ENCODE measurements around the gene PZP. TPM values are rescaled to one million over a fixed set of nuclear protein-coding genes. Genes with fewer than 3 reads are reported as not detected.

The PZP gene
- total and polyA plus RNA-seq, 2 of the 13 experiments (the other 11 are each of a cell fraction or from before 2014, with no cell fraction given), result 0.07 to 0.89 TPM

DNA sequence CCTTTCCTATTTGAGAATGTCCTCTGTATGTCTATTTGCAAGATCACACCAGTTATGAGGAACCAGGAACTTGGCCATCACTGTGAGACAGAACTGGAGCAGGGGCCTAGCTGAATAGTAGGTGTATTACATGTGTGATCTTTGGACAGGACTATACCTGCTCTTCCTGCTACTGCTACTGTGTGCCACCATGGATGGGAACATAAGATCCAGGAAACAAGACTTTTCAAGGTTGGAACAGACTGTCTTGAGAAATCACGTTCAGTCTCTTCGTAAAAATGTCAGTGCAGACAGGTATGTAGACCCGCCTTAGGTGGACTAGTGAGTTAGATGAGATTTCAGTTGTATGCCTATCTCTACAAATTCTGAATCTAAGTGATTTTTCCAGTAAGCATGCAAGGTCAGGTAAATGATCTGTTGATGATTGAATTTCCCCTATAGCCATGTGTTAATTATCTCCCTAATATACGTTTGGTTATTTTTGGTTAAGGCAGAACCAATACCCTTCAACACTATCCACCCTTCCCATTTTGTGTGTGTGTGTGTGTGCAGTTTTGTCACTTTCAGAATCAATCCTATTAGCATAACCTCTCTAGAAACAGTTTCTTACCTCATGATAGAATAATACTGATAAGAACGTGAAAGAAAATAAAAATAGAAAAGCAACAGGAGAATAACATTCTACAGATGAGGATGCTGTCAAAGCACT, 99.5 kb downstream of the PZP start (continued):
- TF ChIP-seq NFIB (CRISPR knock-in tag; IDR thresholded peaks at IDR 0.05; ENCODE audit: borderline replicate concordance) (no peak), ZNF709 (CRISPR knock-in tag; IDR thresholded peaks at IDR 0.05) (no peak), SP2 (CRISPR knock-in tag; IDR thresholded peaks at IDR 0.05) (no peak), NR2F6 (IDR thresholded peaks at IDR 0.05) (no peak), NR2F6 (CRISPR knock-in tag; IDR thresholded peaks at IDR 0.05) (no peak), ZNF354B (CRISPR knock-in tag; IDR thresholded peaks at IDR 0.05) (no peak), ZSCAN30 (CRISPR knock-in tag; IDR thresholded peaks at IDR 0.05) (no peak), ZNF468 (CRISPR knock-in tag; IDR thresholded peaks at IDR 0.05) (no peak), KMT2B (CRISPR knock-in tag; IDR thresholded peaks at IDR 0.05) (0 out of 2 replicates have a peak, but pooled peaks have one; percentile 14), ZNF674 (CRISPR knock-in tag; IDR thresholded peaks at IDR 0.05; ENCODE audit: low read depth) (no peak), ZC3H4 (CRISPR knock-in tag; IDR thresholded peaks at IDR 0.05; ENCODE audit: borderline replicate concordance) (peak; percentile 94), TRIM24 (CRISPR knock-in tag; IDR thresholded peaks at IDR 0.05) (no peak), TBL1XR1 (IDR thresholded peaks at IDR 0.05; ENCODE audit: borderline replicate concordance, low read length, partially characterized antibody) (no peak), GATAD1 (CRISPR knock-in tag; IDR thresholded peaks at IDR 0.05) (no peak), ZNF569 (CRISPR knock-in tag; IDR thresholded peaks at IDR 0.05; ENCODE audit: borderline replicate concordance) (no peak), EHMT2 (IDR thresholded peaks at IDR 0.05; ENCODE audit: borderline replicate concordance, low read depth, low read length) (no peak), ZNF879 (CRISPR knock-in tag; IDR thresholded peaks at IDR 0.05) (no peak), ZC3H13 (CRISPR knock-in tag; IDR thresholded peaks at IDR 0.05) (peak; percentile 58; the same call in 1 of the 2 replicates), ZNF878 (CRISPR knock-in tag; IDR thresholded peaks at IDR 0.05) (no peak; the same call in 1 of the 2 replicates), ZNF253 (CRISPR knock-in tag; IDR thresholded peaks at IDR 0.05; ENCODE audit: borderline replicate concordance) (no peak), ZNF550 (CRISPR knock-in tag; IDR thresholded peaks at IDR 0.05; ENCODE audit: borderline replicate concordance) (no peak)
- TF ChIP-seq, protein P1, sequence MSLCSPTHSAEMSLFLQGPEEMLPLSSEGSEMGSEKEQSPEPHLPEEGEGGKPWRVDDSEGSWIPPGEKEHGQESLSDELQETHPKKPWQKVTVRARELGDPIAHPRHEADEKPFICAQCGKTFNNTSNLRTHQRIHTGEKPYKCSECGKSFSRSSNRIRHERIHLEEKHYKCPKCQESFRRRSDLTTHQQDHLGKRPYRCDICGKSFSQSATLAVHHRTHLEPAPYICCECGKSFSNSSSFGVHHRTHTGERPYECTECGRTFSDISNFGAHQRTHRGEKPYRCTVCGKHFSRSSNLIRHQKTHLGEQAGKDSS (CRISPR knock-in tag; IDR thresholded peaks at IDR 0.05; ENCODE audit: borderline replicate concordance, low read depth), result no peak
- TF ChIP-seq, protein P2, sequence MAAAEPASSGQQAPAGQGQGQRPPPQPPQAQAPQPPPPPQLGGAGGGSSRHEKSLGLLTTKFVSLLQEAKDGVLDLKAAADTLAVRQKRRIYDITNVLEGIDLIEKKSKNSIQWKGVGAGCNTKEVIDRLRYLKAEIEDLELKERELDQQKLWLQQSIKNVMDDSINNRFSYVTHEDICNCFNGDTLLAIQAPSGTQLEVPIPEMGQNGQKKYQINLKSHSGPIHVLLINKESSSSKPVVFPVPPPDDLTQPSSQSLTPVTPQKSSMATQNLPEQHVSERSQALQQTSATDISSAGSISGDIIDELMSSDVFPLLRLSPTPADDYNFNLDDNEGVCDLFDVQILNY (CRISPR knock-in tag; conservative IDR thresholded peaks at IDR 0.05), result no peak
- TF ChIP-seq, protein P3, sequence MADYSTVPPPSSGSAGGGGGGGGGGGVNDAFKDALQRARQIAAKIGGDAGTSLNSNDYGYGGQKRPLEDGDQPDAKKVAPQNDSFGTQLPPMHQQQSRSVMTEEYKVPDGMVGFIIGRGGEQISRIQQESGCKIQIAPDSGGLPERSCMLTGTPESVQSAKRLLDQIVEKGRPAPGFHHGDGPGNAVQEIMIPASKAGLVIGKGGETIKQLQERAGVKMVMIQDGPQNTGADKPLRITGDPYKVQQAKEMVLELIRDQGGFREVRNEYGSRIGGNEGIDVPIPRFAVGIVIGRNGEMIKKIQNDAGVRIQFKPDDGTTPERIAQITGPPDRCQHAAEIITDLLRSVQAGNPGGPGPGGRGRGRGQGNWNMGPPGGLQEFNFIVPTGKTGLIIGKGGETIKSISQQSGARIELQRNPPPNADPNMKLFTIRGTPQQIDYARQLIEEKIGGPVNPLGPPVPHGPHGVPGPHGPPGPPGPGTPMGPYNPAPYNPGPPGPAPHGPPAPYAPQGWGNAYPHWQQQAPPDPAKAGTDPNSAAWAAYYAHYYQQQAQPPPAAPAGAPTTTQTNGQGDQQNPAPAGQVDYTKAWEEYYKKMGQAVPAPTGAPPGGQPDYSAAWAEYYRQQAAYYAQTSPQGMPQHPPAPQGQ (CRISPR knock-in tag; IDR thresholded peaks at IDR 0.05; ENCODE audit: borderline replicate concordance), result no peak
- TF ChIP-seq, protein P4, sequence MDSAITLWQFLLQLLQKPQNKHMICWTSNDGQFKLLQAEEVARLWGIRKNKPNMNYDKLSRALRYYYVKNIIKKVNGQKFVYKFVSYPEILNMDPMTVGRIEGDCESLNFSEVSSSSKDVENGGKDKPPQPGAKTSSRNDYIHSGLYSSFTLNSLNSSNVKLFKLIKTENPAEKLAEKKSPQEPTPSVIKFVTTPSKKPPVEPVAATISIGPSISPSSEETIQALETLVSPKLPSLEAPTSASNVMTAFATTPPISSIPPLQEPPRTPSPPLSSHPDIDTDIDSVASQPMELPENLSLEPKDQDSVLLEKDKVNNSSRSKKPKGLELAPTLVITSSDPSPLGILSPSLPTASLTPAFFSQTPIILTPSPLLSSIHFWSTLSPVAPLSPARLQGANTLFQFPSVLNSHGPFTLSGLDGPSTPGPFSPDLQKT (CRISPR knock-in tag; IDR thresholded peaks at IDR 0.05; ENCODE audit: borderline replicate concordance), result no peak
